T-helper 1 cell (primary cell): ENCODE measurements around the gene MVB12A.

Experiments used
- DNase-seq, 5 donors: peaks; one replicate each; pipeline ENCODE4 v3.0.0-alpha.2; 2012 to 2020

Gene MVB12A

GRCh38 chr19:17405250-17406045, 14.4 kb upstream of the MVB12A start, which contains the start of gene BST2:
TSS of gene BST2 (minus strand) at chr19:17405630. CDS start at chr19:17405575, 55 bp downstream.
- DNase-seq = peak in 4 of 5 donors; percentile 40 to 82 (median 54)

- peak in 1 of 5 donors; percentile 67 for DNase-seq
These were observed 13.6 kb upstream of the MVB12A start for GRCh38 chr19:17406046-17406886.

GRCh38 chr19:17406887-17407196, 13.0 kb upstream of the MVB12A start:
- no peak for DNase-seq

DNA sequence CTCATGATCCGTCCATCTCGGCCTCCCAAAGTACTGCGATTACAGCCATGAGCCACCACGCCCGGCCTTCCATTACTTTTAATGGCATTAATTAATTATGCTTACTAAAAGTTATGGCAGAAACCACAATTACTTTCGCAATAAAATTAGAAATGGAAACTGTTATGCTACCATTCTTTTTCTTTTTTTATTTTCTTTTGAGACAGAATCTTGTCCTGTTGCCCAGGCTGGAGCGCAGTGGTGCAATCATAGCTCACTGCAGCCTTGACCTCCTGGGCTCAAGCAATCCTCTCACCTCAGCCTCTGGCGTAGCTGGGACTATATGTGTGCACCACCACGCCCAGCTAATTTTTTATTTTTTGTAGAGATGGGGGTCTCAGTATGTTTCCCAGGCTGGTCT, 9.9 kb upstream of the MVB12A start:
- DNase-seq = no peak

GRCh38 chr19:17411801-17412200, 8.0 kb upstream of the MVB12A start:
- no peak for DNase-seq

DNA sequence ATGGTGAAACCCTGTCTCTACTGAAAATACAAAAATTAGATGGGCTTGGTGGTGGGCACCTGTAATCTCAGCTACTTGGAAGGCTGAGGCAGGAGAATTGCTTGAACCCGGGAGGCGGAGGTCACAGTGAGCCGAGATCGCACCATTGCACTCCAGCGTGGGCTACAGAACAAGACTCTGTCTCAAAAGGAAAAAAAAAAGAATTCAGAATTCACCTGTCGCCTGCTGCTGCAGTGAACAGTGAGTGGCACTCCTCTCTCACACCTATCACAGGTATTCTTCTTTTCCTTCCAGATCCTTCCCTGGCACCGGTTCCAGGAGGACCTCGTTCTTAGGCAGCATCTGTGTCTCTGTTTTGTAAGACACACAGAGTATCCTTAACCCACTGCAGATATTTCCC, 5.8 kb upstream of the MVB12A start:
- no peak for DNase-seq

GRCh38 chr19:17415121-17415520, 4.7 kb upstream of the MVB12A start:
- no peak for DNase-seq

DNA sequence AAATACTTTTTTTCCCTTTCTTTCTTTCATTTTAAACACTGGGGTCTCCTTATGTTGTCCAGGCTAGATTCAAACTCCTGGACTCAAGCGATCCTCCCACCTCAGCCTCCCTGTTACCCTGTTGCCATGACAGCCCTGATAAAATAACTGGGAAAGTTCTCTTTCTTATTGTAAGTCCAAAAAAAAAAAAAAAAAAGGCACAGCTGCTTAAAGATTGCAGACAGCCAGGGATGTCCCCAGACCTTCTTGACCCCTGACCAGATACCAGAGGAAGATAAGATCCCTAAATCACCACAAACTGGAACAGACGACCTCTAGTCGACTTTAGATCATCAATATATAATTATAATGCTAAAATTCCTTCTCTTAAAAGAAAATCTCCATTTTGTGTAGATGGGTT, 1.1 kb upstream of the MVB12A start:
- DNase-seq = no peak

GRCh38 chr19:17419154-17419620, 660 bp upstream of the MVB12A start:
- no peak for DNase-seq

- DNase-seq = peak in 1 of 5 donors; percentile 46
These were observed 653 bp downstream of the MVB12A start for GRCh38 chr19:17420475-17420924.

GRCh38 chr19:17421942-17422341, 2.1 kb downstream of the MVB12A start:
- no peak for DNase-seq

DNA sequence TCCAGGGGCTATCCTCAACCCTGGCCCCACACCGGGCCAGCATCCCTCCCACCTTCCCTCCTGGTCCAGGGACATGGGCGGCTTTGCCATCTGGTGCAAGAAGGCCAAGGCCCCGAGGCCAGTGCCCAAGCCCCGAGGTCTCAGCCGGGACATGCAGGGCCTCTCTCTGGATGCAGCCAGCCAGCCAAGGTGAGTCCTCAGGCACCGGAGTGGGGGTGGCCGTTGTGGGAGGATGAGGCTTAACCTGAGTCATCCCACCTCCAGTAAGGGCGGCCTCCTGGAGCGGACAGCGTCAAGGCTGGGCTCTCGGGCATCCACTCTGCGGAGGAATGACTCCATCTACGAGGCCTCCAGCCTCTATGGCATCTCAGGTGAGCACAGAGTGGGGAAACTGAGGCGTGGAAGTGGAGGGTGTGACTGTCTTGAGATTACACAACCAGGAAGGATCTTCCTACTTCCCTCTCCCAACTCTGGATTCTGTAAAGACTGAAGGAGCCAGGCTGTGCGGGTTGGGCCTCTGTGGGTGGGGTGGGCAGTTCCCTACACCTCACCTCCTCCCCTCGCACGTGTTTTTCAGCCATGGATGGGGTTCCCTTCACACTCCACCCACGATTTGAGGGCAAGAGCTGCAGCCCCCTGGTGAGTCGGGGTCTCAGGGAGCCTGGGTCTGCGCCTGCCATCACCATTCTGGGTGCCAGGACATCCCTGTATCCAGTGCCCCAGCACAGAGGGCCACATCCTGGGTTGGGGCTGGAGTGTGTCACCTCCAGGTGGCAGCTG, 3.8 kb downstream of the MVB12A start:
- no peak for DNase-seq

- peak in 1 of 5 donors; percentile 19 for DNase-seq
These were observed 5.0 kb downstream of the MVB12A start for GRCh38 chr19:17424743-17425365.

DNA sequence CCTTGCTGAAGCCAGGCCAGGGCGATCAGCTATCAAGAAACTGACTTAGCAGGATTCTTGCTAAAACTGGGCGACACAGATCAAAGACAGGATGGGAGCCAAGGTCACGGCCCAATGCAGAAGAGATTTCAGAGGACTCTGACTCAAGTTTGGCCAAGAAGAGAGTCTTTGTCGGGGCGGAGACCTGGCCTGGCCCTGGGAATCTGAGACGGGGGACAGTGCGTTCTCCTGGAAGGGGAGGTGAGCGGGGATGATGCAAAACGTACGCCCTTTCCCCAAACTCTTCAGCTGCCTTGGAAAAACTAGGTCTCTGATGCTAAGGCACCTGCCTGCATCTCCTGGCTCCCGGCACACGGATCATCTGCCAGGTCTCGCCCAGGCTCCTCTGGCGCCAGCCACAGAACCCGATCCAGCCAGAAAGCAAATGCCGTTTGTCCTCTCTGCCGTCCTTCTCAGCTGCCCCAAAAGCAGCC, 9.8 kb downstream of the MVB12A start:
- DNase-seq = no peak

GRCh38 chr19:17431417-17431816, 11.6 kb downstream of the MVB12A start:
- DNase-seq = no peak

DNA sequence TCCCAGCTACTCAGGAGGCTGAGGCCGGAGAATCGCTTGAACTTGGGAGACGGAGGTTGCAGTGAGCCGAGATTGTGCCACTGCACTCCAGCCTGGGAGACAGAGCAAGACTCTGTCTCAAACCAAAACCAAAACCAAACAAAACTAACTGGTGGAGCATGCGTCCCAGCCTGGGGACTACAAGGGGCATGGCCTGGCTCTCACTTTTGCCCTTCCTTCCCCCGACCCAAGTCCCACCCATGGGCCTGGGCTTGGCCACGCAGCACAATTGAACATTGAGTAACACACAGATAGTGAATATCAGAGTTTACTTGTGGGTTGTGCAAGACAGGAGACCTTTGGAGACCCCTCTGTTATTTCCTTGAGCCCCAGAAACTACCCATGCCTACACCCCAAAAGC, 15.4 kb downstream of the MVB12A start:
- no peak for DNase-seq

- DNase-seq = no peak
These were observed 16.4 kb downstream of the MVB12A start for GRCh38 chr19:17436094-17436873.

GRCh38 chr19:17436874-17437267, 17.0 kb downstream of the MVB12A start:
- DNase-seq = no peak

DNA sequence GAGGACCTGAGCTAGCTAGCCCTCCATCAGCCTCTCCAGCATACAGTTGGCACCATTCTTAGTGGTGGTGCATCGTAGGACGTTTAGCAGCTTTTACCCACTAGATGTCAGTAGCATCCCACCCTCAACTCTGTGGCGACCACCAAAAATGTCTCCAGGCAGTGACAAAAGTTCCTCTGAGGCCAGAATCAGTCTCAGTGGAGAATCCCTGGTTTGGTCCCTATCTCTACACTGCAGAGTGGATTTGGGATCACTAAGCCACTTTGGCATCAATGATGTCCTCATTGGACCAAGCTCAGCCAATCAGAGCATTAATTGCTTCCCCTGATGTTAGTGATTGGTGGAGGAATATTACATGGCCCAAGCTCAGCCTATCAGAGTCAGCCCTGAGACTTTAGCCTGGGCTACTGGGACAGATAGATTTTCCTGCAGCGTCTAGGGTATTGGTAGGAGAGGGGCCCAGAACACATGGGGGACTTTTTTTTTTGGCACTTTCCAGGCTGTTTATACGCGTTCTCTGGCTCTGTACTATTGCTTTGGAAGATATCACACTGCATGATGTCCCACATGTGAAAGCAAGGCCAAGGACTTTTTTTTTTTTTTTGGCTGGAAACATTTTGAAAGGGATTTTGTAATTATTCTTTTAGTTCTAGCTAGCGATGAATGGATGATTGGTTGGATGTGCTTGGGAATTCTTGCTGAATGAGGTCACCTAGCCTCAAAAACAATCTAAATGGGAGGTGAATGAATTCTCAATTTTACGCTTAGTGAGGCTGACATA, 21.6 kb downstream of the MVB12A start:
- no peak for DNase-seq

GRCh38 chr19:17445526-17446165, 25.8 kb downstream of the MVB12A start:
- DNase-seq = no peak
